HG02938 (cell line): ENCODE results near the gene RDH5.

Experiments used
- ATAC-seq: cut with Tn5 transposase; IDR thresholded peaks from one replicate; pipeline ENCODE4 v1.9.1; 2021; ENCODE audit warnings: mild to moderate bottlenecking, moderate library complexity; ENCODE audit not compliant: unreplicated experiment

The RDH5 gene

DNA sequence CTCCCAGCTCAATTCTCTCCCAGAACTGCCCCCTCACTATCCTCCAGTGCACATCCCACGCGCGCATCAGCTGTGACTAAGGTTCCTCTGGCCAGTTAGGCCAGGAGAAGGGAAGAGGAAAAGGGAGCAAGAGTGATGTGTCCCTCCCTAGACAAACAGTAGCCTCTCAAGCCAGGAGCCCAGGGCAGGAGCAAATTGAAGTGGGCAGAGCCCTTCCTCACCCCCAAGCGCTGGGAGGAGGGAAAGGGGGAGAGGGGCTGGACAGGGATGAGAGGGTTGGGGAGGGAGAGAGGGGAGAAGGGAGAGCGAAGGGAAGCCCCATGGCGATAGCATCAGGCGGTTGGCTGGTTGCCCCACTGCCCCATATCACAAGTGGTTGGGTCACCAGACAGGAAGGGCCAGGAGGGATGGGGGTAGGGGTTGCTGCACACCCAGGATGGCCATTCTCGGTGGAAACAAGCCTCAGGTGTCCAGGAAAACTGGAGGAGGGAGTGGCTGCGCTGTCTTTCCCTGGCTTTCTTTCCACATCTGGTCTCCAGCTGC, 7.5 kb downstream of the RDH5 start:
- ATAC-seq: no peak

DNA sequence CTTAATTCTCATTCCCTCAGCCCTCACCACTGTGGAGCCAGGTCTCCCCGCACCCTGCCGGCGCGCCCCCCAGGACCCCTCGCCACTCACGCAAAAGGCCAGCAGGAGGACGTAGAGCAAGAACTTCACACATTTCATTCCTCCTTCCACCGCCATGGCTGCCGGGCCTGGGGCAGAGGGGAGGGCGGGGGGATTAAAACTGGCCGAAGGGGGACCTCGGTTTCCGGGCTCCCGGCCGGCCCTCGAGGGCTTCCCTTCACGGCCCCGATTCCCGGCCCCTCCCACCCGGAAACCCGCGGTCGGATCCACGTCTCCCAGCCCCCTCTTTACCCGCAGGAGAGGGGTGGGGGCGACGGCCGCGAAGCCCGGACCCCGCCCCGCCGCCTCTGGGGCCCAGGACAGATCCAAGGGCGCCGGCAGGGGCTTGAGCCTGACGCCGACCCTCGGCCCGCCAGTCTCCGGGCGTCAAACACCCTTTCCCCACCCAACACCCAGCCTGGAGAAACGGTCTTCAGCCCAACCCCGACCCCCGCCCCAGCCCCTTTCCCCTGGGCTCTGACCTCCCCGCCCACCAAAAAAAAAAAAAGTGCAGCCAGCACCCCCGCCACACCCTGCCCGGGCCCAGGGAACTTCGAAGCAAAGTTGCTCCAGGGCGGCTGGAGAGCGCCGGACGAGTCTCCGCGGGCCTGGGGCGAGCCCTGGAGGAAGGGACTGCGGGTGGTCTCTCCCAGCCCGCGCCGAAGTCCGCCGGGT, 8.2 kb downstream of the RDH5 start:
- peak; percentile 17 for ATAC-seq

DNA sequence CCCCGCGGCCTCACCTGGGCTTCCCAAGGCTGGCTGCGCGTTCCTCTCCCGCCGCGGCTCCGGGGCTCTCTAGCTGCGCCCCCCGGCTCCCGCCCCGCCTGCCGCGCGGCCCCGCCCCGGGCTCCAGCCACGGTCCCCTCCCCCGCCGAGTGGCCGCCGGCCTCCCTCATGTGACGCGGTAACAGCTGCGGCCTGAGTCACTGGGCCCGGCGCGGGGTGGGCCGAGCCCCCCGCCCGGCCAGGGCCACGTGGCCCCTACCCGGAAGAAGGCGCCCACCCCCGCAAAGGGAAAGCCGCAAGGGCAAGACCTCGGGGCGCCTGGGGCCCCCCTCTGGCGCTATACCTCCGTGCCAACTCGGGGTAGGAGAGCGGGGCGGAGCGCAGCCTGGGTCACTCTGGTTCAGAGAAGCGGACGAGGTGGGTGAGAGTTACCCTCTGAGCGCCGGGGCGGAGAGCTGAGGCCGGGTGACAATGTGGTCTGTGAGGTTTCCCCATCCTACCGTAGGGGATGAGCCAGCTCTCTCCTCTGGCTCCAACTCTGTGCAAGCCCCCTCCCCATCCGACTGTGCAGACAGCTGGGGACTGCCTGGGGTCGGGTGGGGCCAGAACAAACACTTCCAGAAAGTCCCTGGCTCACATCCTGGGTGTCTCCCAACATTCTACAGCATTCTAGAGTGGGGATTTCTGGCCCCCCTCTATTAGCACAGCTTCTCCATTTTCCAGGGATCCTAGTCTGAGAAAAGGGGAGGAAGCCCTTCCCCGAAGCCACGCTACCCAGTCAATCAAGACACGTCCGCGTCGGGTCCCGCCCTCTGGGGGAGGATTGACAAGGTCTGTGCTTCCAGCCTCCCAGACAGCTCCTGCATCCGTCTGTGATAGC, 9.0 kb downstream of the RDH5 start, which contains the start of gene CD63:
Gene CD63 (minus strand): TSS at position 71 of the 880 bp plus-strand sequence. CDS start 668 bp downstream, outside the sequence.
- peak; percentile 53 for ATAC-seq

DNA sequence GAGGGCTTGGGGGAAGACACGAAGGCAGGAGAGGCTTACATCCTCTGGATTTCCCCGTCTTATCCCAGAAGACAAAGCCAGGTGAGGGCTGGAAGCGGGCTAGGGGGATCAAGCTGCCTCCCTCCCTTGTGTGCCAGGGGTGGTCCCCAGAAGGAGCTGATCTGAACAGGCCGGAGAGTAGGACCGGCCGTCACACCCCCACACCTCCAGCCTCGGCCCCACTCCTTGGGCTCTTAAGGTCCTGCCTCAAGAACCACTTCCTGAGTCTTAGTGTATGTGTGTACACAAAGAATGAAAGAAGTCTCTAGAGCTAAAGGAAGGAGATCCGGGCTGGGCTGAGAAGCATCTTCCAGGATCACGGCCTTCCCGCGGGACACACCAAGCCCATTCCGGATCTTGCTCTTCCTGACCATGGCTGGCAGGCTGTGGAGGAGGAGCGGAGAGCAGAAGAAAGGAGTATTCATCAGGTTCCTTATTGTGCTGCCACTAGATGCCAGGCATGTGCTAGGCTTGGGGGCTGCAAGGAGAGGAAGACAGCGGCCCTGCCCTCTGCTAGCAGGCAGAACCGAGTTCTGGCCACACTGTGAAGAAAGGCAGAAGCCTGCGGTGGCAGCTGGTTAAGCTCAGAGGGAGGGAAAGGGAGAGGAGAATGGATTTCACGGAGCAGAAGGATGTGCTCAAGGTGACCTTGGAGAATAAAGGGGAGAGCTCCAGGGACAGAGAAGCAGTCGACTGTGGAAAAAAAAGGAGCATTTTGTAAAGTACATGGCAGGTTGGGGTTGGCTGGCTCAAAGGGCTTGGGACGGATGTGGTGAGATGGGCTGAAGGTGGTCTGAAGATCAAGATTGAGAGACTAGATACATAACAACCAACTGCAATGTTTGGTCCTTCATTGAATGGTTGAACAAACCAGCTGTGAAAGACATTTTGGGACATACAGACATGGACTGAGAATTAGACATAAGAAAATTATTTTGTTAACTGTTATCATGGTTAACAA, 9.9 kb downstream of the RDH5 start:
- peak; percentile 51 for ATAC-seq

DNA sequence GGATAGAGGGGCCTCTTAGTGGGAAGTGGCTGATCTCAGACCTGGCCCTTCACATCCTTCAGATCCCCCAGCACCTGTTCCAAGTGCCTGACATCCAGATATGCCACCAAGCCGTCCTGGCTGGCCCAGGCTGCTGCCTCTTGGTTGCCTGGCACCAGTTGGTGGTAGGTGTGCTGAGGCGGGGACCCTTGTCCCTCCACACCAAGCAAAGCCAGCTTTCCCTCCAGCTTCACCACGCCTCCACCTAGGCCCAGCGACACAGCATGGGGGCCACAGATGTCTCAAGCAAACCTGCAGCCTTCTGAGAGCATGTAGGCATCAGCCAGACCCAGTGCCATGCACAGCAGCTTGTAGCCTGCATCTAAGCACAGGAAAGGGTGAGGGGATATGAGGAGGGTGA, 12.1 kb downstream of the RDH5 start:
- no peak for ATAC-seq

DNA sequence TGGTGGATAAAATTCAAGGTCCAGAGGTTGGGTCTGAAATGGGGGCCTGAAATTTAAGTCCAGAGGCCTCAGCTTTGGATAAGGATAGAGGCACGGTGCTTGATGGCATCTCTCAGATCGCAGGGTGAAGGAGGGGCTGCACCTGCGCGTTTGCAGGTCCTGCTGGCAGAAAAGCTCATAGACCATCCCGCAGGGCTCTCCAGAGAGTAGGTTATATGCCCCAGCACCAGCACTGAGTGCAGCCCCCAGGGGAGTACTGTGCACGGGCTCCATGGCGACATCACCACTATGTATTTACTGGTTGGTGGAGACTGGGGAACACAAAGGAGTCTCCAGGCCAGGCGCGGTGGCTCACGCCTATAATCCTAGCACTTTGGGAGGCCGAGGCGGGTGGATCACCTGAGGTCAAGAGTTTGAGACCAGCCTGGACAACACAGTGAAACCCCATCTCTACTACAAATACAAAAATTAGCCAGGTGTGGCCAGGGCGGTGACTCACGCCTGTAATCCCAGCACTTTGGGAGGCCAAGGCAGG, 12.9 kb downstream of the RDH5 start:
- no peak for ATAC-seq

DNA sequence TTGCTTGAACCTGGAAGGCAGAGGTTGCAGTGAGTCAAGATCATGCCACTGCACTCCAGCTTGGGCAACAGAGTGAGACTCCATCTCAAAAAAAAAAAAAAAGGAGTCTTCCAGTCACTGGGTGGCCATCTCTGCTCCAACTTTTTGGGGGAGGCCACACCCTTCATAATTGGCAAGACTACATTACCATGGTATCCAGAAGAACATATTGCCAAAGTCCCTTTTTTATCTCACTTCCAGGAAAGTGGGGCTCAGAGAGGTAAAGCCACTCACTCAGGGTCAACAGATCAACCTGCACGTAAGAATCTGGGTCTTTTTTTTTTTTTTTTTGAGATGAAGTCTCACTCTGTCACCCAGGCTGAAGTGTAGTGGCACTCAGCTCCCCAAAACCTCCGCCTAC, 13.7 kb downstream of the RDH5 start:
- no peak for ATAC-seq

DNA sequence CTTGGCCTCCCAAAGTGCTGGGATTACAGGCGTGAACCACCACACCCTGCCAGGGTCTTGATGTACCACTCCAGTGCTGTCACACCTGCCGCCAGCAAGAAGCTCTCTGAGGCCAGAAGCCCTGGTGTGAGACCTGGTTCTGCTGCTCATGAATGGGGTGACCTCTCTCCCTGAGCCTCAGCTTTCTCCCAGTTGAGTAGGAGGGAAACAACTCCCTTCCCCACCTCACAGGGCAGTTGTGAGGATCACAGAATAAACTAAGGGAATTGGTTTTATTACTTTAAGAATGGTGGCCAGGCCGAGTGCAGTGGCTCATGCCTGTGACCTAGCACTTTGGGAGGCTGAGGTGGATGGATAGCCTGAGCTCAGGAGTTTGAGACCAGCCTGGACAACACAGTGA, 14.4 kb downstream of the RDH5 start:
- ATAC-seq: no peak

DNA sequence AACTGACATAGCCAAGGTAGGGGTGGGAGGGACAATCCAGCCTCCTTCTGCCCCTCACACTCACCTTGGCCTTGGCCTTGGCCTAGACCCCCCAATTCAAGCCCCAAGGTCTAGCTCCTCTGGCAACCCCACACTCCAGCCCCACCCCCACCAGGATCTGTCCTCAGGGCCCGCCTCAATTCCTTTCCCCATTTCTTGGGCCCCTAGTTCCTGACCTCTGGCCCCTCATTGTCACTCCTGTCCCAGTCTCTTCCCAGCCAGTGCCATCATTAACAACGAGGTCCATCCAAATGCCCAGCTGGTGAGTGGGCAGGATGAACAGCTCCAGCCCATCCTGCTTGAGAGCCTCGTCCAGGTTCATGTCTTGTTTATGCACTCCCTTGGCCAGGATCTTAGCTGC, 15.9 kb downstream of the RDH5 start:
- no peak for ATAC-seq

DNA sequence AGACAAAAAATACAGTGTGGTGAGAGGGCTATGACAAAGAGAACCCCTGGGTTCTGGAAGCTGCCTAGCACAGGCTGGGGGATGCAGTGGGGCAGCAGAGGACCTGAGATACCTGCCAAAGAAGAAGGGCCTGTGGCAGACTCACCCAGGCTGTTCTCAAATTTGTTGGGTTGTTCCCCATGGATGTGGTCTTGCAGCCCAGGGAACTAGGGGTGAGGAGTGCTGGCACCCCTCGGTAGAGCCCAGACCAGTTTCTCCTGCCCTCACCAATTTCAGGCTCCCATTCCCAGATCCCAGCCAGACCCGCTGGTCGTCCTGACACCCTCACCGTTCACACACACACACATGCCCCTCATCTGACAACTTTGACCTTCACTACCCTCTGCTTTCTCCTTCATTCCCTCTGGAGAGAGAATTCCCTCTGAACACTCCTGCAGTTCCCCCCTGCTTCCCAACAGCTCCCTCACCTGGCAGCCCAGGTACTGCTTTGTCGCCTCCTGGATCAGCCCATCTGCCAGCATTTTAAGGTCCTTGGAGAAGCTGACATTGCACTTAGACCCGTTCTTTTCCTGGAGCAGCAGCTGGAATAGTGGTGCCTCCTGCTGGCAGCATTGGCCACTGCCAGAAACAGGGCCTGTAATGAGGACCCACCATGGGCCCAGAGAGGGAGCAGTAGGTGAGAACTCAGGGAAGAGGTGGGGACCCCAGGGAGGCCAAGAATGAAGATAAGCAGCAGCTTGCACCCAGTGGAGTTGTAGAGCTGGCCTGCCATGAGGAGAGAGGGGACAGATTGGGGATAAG, 16.8 kb downstream of the RDH5 start:
- ATAC-seq: no peak

DNA sequence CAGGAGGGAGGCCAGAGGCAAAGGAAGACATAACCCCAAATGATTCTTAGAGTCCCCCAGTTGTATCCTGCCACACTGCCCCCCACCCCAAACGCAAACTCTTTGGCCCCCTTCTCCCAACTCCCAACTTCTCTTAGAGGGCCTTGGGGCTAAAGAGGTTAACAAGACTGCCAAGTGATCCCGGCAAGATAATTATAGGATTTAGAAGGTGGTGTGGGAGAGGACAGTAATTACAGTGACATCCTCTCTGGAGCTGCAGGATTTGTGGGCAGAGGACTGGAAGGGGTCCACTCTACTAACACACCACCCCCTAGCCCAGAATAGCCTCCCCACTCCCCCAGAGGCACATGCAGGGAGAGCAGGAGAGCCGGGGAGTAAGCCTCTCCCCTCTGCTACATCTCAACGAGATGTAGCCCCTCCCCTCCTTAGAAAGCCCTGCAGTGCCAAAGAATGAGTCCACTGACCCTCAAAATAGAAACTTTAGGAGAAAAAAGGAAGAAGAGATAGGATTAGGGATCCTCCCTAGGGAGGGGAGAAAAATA, 17.5 kb downstream of the RDH5 start:
- no peak for ATAC-seq

DNA sequence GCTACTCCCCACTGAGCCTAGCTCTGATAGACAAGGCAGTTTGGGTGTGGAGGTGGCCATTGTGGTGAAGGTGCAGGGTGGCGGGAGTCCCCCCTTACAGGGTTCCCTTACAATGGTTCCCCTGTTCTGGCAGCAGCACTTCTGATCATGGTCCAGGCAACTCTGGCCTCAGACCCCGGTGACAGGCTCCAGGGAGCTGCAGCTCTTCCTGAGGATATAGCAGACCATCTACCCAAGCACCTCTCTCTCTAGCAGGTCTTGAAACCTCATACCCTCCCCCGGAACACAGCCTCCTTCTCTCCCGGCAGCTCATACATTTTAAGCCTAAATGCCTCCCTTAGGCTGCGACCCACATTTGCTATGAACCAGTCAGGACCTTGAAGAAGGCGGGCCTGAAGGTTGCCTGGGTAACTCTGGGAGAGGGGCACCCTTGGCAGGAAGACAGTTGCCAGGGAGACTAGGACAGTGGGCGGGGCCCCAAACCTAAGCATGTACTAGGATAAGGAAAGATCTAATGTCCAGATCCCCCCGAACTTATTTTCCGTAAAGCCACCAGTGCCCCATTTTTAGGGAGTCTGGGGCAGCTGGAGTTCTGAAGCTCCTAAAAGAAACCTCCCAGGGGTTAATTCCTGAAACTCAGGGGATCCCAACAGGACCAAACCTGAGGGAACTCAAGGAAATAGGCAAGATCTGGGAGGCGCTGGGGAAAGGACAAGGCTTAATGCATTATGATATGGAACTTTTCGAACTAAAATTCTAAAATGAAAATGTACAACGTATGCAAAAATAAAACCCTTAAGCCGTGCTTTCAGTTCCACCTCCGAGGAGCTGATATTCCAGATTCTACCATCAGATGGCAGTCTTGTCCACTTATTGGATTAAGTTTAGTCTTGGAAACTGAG, 18.2 kb downstream of the RDH5 start:
- ATAC-seq: peak; percentile 75

DNA sequence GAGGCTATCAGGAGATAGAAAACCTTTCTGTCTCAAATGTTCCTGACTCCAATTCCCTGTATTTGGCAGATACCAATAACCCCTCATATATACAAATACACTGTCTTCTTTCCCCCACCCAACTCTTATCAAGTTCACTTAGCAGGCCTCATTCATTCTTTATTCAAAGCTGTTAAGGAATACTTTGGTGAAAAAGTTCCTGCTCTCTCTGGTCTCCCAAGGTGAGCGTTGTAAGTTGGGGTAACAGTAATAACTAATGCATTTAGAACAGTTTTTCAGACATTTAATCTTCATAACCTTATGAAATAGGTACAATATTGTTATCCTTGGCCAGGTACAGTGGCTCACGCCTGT, 18.8 kb downstream of the RDH5 start:
- ATAC-seq: no peak

DNA sequence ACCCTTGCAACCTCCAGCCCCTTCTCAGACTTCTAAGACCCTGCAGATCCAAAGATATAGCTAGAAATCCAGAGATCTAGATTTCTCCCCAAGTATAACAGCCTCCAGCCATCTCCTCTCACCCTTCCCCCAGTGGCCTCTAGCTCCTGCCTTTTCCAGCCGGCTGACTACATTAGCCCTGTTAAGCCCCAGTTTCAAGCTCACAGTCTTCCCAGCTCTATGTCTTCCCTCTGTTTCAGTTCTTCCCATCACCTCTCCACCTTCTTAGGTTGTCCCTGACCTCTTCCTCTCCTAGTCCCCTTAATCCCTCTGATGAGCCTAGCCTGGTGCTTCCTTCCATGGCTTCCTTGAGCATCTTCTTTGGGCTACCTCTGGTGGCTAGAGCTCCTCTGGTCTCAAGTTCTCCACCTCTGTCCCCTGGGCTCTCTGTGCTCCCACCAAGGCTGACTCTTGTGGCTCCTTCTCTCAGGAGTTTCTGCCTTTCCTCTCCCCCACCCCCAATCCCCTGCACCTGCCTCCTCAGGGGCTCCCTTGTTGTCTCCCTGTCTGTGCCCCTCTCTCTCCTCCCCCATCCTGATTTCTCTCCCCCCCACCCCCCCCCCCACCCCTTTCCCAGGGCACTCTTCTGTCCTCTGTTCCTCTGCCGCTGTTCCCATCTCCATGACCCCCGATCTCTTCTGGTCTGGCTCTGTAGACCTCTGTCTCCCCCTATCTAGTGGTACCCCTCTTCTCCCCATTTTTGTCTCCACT, 21.9 kb downstream of the RDH5 start:
- ATAC-seq: no peak

DNA sequence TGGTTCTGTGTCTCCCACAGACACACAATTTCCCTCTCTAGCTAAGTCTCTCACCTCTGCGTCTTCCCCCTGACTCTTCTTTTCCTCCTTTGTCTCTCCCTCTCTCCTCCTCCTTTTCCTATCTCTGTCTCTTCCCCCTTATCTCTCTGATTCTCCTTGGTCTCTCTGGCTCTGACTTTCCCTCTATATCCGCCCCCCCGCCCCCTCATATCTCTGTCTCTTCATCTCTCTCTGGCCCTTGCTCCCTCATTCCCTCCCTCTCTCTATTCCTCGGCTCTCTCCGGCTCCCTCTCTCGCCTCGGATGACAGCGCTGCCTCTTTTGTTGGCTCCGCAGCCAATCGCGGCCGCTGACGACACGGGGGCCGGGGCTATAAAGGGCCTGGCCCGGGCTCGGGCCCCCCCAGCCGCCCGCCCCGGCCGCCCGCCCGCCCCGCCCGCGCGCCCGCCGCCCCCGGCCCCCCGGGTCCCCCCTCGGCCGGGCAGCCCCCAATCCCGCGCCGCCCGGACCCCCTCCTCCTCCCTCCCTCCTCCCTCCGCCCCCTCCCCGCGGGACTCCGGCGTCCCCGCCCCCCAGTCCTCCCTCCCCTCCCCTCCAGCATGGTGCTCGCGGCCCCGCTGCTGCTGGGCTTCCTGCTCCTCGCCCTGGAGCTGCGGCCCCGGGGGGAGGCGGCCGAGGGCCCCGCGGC, 22.7 kb downstream of the RDH5 start, which contains the start of gene GDF11:
Gene GDF11 (plus strand): TSS at position 404 of the 687 bp plus-strand sequence. CDS start 195 bp downstream, at position 599.
- ATAC-seq: peak; percentile 30

DNA sequence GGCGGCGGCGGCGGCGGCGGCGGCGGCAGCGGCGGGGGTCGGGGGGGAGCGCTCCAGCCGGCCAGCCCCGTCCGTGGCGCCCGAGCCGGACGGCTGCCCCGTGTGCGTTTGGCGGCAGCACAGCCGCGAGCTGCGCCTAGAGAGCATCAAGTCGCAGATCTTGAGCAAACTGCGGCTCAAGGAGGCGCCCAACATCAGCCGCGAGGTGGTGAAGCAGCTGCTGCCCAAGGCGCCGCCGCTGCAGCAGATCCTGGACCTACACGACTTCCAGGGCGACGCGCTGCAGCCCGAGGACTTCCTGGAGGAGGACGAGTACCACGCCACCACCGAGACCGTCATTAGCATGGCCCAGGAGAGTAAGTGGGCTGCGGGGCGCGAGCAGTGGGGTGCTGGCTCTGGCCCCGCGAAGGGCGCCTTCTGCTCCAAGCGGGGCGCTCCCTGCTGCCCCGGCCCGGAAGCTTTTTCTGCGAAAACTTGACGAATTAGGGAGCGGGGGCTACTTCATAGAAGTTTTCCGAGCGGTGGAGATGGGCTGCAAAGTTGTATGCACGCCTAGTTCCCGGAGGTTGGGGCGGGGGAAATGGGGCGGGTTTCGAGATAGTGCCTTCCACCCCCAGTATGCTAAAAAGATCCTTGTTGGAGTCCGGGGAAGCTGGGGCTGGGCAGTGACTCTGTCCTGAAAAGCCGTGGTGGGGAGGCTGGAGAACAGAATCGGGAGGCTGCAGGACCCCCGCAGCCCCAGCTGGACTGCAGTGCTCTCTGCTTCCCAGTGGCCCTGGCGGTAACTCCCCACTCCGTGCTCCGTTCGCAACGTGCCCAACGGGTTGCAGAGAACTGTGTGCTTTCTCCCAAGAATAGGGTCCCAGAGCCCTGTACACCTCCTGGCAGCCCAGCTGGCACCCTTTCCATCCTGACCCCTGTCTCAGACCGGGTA, 23.5 kb downstream of the RDH5 start:
- peak; percentile 41 for ATAC-seq
